B cell (primary cell): ENCODE results near the gene SDHAF2. TPM values are rescaled to one million over a fixed set of nuclear protein-coding genes. Genes with fewer than 3 reads are reported as not detected.

ENCODE experiments used
- ATAC-seq: fragments of 200-7000 bp; cut with Tn5 transposase; one replicate; pipeline ENCODE4 v1.10.0; 2021; ENCODE audit warnings: low read depth, mild to moderate bottlenecking, moderate number of reproducible peaks, moderate library complexity
- CTCF ChIA-PET: fragments of 350-600 bp; sonication (Branson Sonifier 250); formaldehyde crosslinking; loops from one replicate; lab custom pipeline; 2021; ENCODE audit warnings: antibody characterized with exemption, inconsistent platforms; lab: Charles Lee
- POLR2A ChIA-PET: fragments of 350-600 bp; sonication (Branson Sonifier 250); formaldehyde crosslinking; loops from one replicate; lab custom pipeline; 2021; ENCODE audit warnings: antibody characterized with exemption; lab: Charles Lee
- DNase-seq: peaks from one replicate; pipeline ENCODE4 v3.0.0; 2013
- H2AFZ ChIP-seq: 2 replicates; pipeline ENCODE4 v1.6.1; 2012; ENCODE audit warnings: mild to moderate bottlenecking, low read depth, low read length; ENCODE audit not compliant: insufficient read depth, poor library complexity, severe bottlenecking
- H3K27ac ChIP-seq, 2 donors: 1 replicate in 1 of 2; 2 replicates in 1 of 2; pipeline ENCODE4 v1.5.1; 2012 to 2013; ENCODE audit warnings: low read length in 2 of 2, mild to moderate bottlenecking in 2 of 2, moderate library complexity in 1 of 2
- H3K27me3 ChIP-seq, 4 experiments: fragments of 200-600 bp in 1 of 4; sonication (generic) in 1 of 4; replicated peaks in 1 of 4; 1 replicate in 2 of 4; 2 replicates in 2 of 4; pipeline versions ENCODE4 v1.6.1 to v1.7.0; 2013 to 2016; ENCODE audit warnings: low read length in 3 of 4, mild to moderate bottlenecking in 2 of 4, mixed read lengths in 1 of 4, moderate library complexity in 1 of 4; ENCODE audit not compliant: insufficient read depth in 4 of 4, control insufficient read depth in 3 of 4; ENCODE audit errors: control extremely low read depth in 1 of 4
- H3K36me3 ChIP-seq, 2 experiments: replicated peaks in 1 of 2; 1 replicate in 1 of 2; 2 replicates in 1 of 2; pipeline versions ENCODE4 v1.6.1 to v1.7.1; 2013; ENCODE audit warnings: low read length in 1 of 2; ENCODE audit not compliant: insufficient read depth in 2 of 2, control insufficient read depth in 1 of 2; ENCODE audit errors: control extremely low read depth in 1 of 2, extremely low read depth in 1 of 2
- H3K4me1 ChIP-seq, 2 donors: fragments of 200-600 bp in 1 of 2; sonication (generic) in 1 of 2; 1 replicate in 1 of 2; 2 replicates in 1 of 2; pipeline versions ENCODE4 v1.5.1 to v1.6.1; 2013 to 2017; ENCODE audit warnings: low read length in 2 of 2; ENCODE audit not compliant: control insufficient read depth in 2 of 2, insufficient read depth in 2 of 2
- H3K4me2 ChIP-seq: replicated peaks from 2 replicates; pipeline ENCODE3; 2012; ENCODE audit warnings: mild to moderate bottlenecking, low read depth, low read length; ENCODE audit not compliant: poor library complexity, severe bottlenecking
- H3K4me3 ChIP-seq, 5 experiments: fragments of 200-600 bp in 1 of 5; sonication (generic) in 1 of 5; 1 replicate in 3 of 5; 2 replicates in 2 of 5; pipeline versions ENCODE4 v1.5.1 to v1.7.0; 2011 to 2016; ENCODE audit warnings: low read length in 4 of 5, mild to moderate bottlenecking in 4 of 5, low read depth in 2 of 5, control low read depth in 1 of 5, moderate library complexity in 1 of 5; ENCODE audit not compliant: insufficient read depth in 1 of 5; ENCODE audit errors: control extremely low read depth in 1 of 5, extremely low read depth in 1 of 5
- H3K79me2 ChIP-seq: fragments of 200-600 bp; sonication (generic); one replicate; pipeline ENCODE4 v1.6.0; 2016; ENCODE audit warnings: low read length; ENCODE audit not compliant: control insufficient read depth, insufficient read depth
- H3K9ac ChIP-seq: fragments of 200-600 bp; sonication (generic); 2 replicates; pipeline ENCODE4 v1.6.1; 2017; ENCODE audit warnings: mild to moderate bottlenecking, low read length, moderate library complexity
- H3K9me3 ChIP-seq, 3 donors: one replicate each; pipeline versions ENCODE4 v1.6.1 to v1.7.1; 2013; ENCODE audit warnings: low read length in 2 of 3; ENCODE audit not compliant: control insufficient read depth in 2 of 3, insufficient read depth in 1 of 3; ENCODE audit errors: control extremely low read depth in 1 of 3
- H4K20me1 ChIP-seq: 2 replicates; pipeline ENCODE4 v1.6.0; 2012; ENCODE audit warnings: mild to moderate bottlenecking, low read length; ENCODE audit not compliant: insufficient read depth, control insufficient read depth, poor library complexity, severe bottlenecking
- H3K27ac Mint-ChIP-seq: one replicate; pipeline ENCODE4 v1.8.0; 2021; ENCODE audit warnings: mixed read lengths
- H3K27me3 Mint-ChIP-seq: one replicate; pipeline ENCODE4 v1.8.0; 2021; ENCODE audit warnings: mixed read lengths
- H3K4me1 Mint-ChIP-seq: one replicate; pipeline ENCODE4 v1.8.0; 2021; ENCODE audit warnings: mixed read lengths
- H3K4me3 Mint-ChIP-seq: one replicate; pipeline ENCODE4 v1.8.0; 2021; ENCODE audit warnings: mixed read lengths
- H3K9me3 Mint-ChIP-seq: one replicate; pipeline ENCODE4 v1.8.0; 2022; ENCODE audit warnings: mixed read lengths; ENCODE audit not compliant: insufficient read depth
- EZH2 ChIP-seq: IDR thresholded peaks from 2 replicates; pipeline ENCODE4 v1.6.1; 2012; ENCODE audit warnings: borderline replicate concordance, low read depth, mild to moderate bottlenecking, moderate library complexity, low read length; ENCODE audit not compliant: insufficient read depth, poor library complexity, severe bottlenecking
- WGBS: methylation state at CpG from one replicate; pipeline ENCODE4 v1.1.5; 2013; ENCODE audit warnings: missing lambda C conversion rate; ENCODE audit not compliant: insufficient coverage; 5-methylcytosine and 5-hydroxymethylcytosine counted together
- intact Hi-C: fragments of 100-400 bp; cut with micrococcal nuclease; formaldehyde crosslinking; loops from one replicate; pipeline ENCODE4 v1.10.0; 2022
- polyA plus RNA-seq: library from polyadenylated mRNA; depleted of rRNA; stranded (reverse); fragments of >200 nt; gene quantifications from 2 replicates; pipeline ENCODE4 v1.2.3, GENCODE V29; 2012
- total RNA-seq, 2 donors: library from RNA; stranded (reverse); fragments of 120-200 nt in 1 of 2; gene quantifications; 1 replicate in 1 of 2; 2 replicates in 1 of 2; pipeline versions ENCODE4 v1.2.3 to v1.2.4, GENCODE V29; 2013 to 2022
- TF ChIP-seq, protein P1 (sequence below): fragments of 200-600 bp; IDR thresholded peaks from one replicate; pipeline ENCODE4 v1.8.0; 2022; ENCODE audit warnings: antibody characterized with exemption, mild to moderate bottlenecking

Gene SDHAF2
- total and polyA plus RNA-seq, 2 donors (not counting 1 experiment from before 2014, with no cell fraction given) = 48.9 to 60.8 TPM

DNA sequence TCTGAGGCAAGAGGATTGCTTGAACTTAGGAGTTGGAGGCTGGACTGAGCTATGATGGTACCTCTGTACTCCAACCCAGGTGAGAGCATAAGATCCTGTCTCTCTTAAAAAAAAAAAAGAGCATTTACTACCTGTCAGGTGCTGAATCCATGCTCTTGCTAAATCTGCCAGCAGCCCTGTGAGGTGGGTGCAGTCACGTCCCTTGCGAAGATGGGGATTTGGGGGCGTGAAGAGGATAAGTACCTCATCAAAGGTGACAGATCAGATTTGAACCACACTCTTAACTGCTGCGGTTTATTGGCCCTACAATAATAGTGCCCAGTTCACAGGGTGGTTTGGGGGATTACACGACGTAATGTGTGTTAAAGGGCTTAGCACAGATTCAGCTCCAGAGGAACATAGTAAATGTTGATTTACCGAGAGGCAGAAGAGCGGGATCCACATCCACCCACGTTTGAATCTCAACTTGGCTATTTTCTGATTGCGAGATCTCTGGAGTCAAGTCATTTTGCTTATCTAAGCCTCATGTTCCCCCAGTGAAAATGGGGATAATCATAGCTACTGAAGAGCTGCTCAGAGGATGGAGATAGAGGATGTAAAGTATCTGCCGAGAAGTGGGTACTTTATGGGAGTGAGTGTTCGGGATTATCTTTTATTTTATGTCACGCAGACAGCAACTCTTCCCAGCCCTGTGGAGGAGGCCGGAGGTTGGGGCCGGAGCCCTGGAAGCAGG lies 50.5 kb downstream of the SDHAF2 start:
- Histone ChIP-seq H3K9me3 (no peaks in the 10 kb centered on the region), H2AFZ (no peak overlapping the region), H3K4me2 (no peak overlapping the region), H3K9ac (no peak overlapping the region), H4K20me1 (no peaks in the 10 kb centered on the region), H3K36me3 (peaks cover 0 to 2% of the 10 kb centered on the region in 2 experiments), H3K4me1 (peaks cover 0 to 6% of the 10 kb centered on the region in 2 donors), H3K4me3 (no peak overlapping the region), H3K79me2 (no peaks in the 10 kb centered on the region), H3K27me3 (peaks cover 0 to 15% (median 0%) of the 10 kb centered on the region in 4 experiments), H3K27ac (no peak overlapping the region)
- no peak for TF ChIP-seq EZH2
- TF ChIP-seq, protein P1, sequence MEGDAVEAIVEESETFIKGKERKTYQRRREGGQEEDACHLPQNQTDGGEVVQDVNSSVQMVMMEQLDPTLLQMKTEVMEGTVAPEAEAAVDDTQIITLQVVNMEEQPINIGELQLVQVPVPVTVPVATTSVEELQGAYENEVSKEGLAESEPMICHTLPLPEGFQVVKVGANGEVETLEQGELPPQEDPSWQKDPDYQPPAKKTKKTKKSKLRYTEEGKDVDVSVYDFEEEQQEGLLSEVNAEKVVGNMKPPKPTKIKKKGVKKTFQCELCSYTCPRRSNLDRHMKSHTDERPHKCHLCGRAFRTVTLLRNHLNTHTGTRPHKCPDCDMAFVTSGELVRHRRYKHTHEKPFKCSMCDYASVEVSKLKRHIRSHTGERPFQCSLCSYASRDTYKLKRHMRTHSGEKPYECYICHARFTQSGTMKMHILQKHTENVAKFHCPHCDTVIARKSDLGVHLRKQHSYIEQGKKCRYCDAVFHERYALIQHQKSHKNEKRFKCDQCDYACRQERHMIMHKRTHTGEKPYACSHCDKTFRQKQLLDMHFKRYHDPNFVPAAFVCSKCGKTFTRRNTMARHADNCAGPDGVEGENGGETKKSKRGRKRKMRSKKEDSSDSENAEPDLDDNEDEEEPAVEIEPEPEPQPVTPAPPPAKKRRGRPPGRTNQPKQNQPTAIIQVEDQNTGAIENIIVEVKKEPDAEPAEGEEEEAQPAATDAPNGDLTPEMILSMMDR = no peak
- Mint-ChIP-seq H3K27ac (no peak overlapping the region), H3K27me3 (peaks cover 11% of the 10 kb centered on the region), H3K9me3 (no peaks in the 10 kb centered on the region), H3K4me3 (no peak overlapping the region), H3K4me1 (peaks cover 2% of the 10 kb centered on the region)
- intact Hi-C loops = no loop called here
- ChIA-PET POLR2A (no interaction called here), CTCF (interaction anchor here (1.0 to 6.9 kb wide), 5 partner anchors 25 to 158 kb away, joined by 3 to 62 read pairs (median 3); no protein-coding TSS in a partner anchor)
- ATAC-seq = no peak
- 94% methylated on average over 14 of the region's 15 CpGs for WGBS
- DNase-seq = no peak

DNA sequence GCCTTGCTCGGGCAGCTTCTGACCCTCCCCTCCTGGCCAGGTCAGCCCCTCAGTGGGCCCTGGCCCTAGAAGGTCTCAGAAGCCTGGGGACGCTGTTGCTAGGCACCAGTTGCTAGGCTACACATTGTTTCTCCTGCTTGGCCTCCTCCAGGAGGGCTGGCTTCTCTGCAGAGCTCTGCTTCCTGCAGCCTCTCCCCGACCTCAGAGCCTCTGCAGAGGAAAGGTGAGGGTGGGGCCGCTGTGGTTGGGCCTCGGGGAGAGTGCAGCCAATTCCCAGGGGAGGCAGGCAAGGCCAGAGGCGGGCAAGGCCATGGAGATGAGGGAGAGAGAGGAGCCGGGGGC lies 51.0 kb downstream of the SDHAF2 start:
- no peak overlapping the region for H3K4me3 Mint-ChIP-seq
- TF ChIP-seq, protein P1 = no peak
- no peak for TF ChIP-seq EZH2
- CTCF ChIA-PET = interaction anchor here (1.0 to 6.9 kb wide), 4 partner anchors 26 to 157 kb away, joined by 3 to 62 read pairs (median 4); no protein-coding TSS in a partner anchor
- no peaks in the 10 kb centered on the region for H3K79me2 ChIP-seq
- WGBS = 56% methylated on average over 6 of the region's 7 CpGs
- peaks cover 0 to 6% of the 10 kb centered on the region in 2 donors for H3K4me1 ChIP-seq
- no peak overlapping the region for H3K9ac ChIP-seq
- H2AFZ ChIP-seq = no peak overlapping the region
- peaks cover 0 to 2% of the 10 kb centered on the region in 2 experiments for H3K36me3 ChIP-seq
- DNase-seq = no peak
- H3K27me3 ChIP-seq = peaks cover 0 to 15% (median 0%) of the 10 kb centered on the region in 4 experiments
- H3K4me3 ChIP-seq = no peak overlapping the region
- H4K20me1 ChIP-seq = no peaks in the 10 kb centered on the region
- H3K9me3 Mint-ChIP-seq = no peaks in the 10 kb centered on the region
- no peak overlapping the region for H3K27ac ChIP-seq
- ATAC-seq = no peak
- peaks cover 11% of the 10 kb centered on the region for H3K27me3 Mint-ChIP-seq
- intact Hi-C loops = no loop called here
- H3K4me1 Mint-ChIP-seq = peaks cover 2% of the 10 kb centered on the region
- POLR2A ChIA-PET = no interaction called here
- H3K9me3 ChIP-seq = no peaks in the 10 kb centered on the region
- no peak overlapping the region for H3K4me2 ChIP-seq
- no peak overlapping the region for H3K27ac Mint-ChIP-seq
